Activated naive CD8-positive, alpha-beta T cell treated with anti-CD3 and anti-CD28 coated beads for 36 hours (primary cell): ENCODE measurements around the gene PCIF1. TPM values are rescaled to one million over a fixed set of nuclear protein-coding genes. Genes with fewer than 3 reads are reported as not detected.
"Not testable (repeated sequence)": the region's sequence is repeated elsewhere in the genome, so short reads cannot be mapped to it uniquely, and the experiment has no call there.

Experiments used
- DNase-seq: peaks from one replicate; pipeline ENCODE4 v3.0.0; 2021
- H3K27ac Mint-ChIP-seq: one replicate; pipeline ENCODE4 v1.8.0; 2022; ENCODE audit warnings: mild to moderate bottlenecking, moderate library complexity, mixed read lengths
- H3K27me3 Mint-ChIP-seq: one replicate; pipeline ENCODE4 v1.8.0; 2022; ENCODE audit warnings: mild to moderate bottlenecking, mixed read lengths
- H3K36me3 Mint-ChIP-seq: one replicate; pipeline ENCODE4 v1.8.0; 2021; ENCODE audit warnings: mild to moderate bottlenecking, mixed read lengths
- H3K4me1 Mint-ChIP-seq: one replicate; pipeline ENCODE4 v1.8.0; 2021; ENCODE audit warnings: mixed read lengths
- H3K4me3 Mint-ChIP-seq: one replicate; pipeline ENCODE4 v1.8.0; 2022; ENCODE audit warnings: mild to moderate bottlenecking, moderate library complexity, mixed read lengths
- H3K9me3 Mint-ChIP-seq: one replicate; pipeline ENCODE4 v1.8.0; 2022; ENCODE audit warnings: mixed read lengths
- total RNA-seq, 2 experiments: library from RNA; stranded (reverse); gene quantifications; one replicate each; pipeline ENCODE4 v1.2.3, GENCODE V29; 2021

PCIF1 gene
- total RNA-seq, 2 experiments from 2014 or later = 28.4 to 30.2 TPM

- Mint-ChIP-seq H3K4me3 (no peak overlapping the region), H3K36me3 (peaks cover 9% of the 10 kb centered on the region), H3K9me3 (no peaks in the 10 kb centered on the region), H3K27ac (no peak overlapping the region), H3K4me1 (peaks cover 11% of the 10 kb centered on the region), H3K27me3 (no peaks in the 10 kb centered on the region)
- no peak for DNase-seq
Observed at GRCh38 chr20:45897692-45898091, 36.8 kb upstream of the PCIF1 start.

GRCh38 chr20:45898285-45898684 is 36.2 kb upstream of the PCIF1 start:
- H3K4me1 Mint-ChIP-seq = peaks cover 6% of the 10 kb centered on the region
- H3K9me3 Mint-ChIP-seq = no peaks in the 10 kb centered on the region
- peaks cover 7% of the 10 kb centered on the region for H3K36me3 Mint-ChIP-seq
- H3K4me3 Mint-ChIP-seq = no peak overlapping the region
- H3K27me3 Mint-ChIP-seq = no peaks in the 10 kb centered on the region
- DNase-seq = no peak
- no peak overlapping the region for H3K27ac Mint-ChIP-seq

GRCh38 chr20:45899046-45899835 is 35.2 kb upstream of the PCIF1 start:
- Mint-ChIP-seq H3K36me3 (peaks cover 2% of the 10 kb centered on the region), H3K27ac (no peak overlapping the region), H3K27me3 (no peaks in the 10 kb centered on the region), H3K4me1 (peaks cover under 1% of the 10 kb centered on the region), H3K4me3 (no peak overlapping the region), H3K9me3 (no peaks in the 10 kb centered on the region)
- DNase-seq = no peak

GRCh38 chr20:45901332-45901731 is 33.2 kb upstream of the PCIF1 start:
- DNase-seq, H3K4me3 Mint-ChIP-seq, H3K4me1 Mint-ChIP-seq, H3K27me3 Mint-ChIP-seq, H3K36me3 Mint-ChIP-seq, H3K9me3 Mint-ChIP-seq, H3K27ac Mint-ChIP-seq: not testable (repeated sequence)

- H3K4me3 Mint-ChIP-seq = no peak overlapping the region
- no peaks in the 10 kb centered on the region for H3K9me3 Mint-ChIP-seq
- H3K27ac Mint-ChIP-seq = no peak overlapping the region
- DNase-seq = no peak
- no peaks in the 10 kb centered on the region for H3K27me3 Mint-ChIP-seq
- H3K4me1 Mint-ChIP-seq = no peaks in the 10 kb centered on the region
- no peaks in the 10 kb centered on the region for H3K36me3 Mint-ChIP-seq
Observed at GRCh38 chr20:45902199-45902701, 32.2 kb upstream of the PCIF1 start.

- DNase-seq = no peak
- Mint-ChIP-seq H3K4me3 (no peak overlapping the region), H3K27ac (no peak overlapping the region), H3K27me3 (no peaks in the 10 kb centered on the region), H3K4me1 (no peaks in the 10 kb centered on the region), H3K36me3 (no peaks in the 10 kb centered on the region), H3K9me3 (no peaks in the 10 kb centered on the region)
Observed at GRCh38 chr20:45904583-45905504, 29.6 kb upstream of the PCIF1 start.

GRCh38 chr20:45905505-45906079 is 28.9 kb upstream of the PCIF1 start:
- Mint-ChIP-seq H3K9me3 (no peaks in the 10 kb centered on the region), H3K27me3 (no peaks in the 10 kb centered on the region), H3K27ac (no peak overlapping the region), H3K36me3 (no peaks in the 10 kb centered on the region), H3K4me1 (peaks cover 1% of the 10 kb centered on the region), H3K4me3 (no peak overlapping the region)
- no peak for DNase-seq

GRCh38 chr20:45907219-45907948 is 27.1 kb upstream of the PCIF1 start:
- H3K27me3 Mint-ChIP-seq = peaks cover 4% of the 10 kb centered on the region
- no peaks in the 10 kb centered on the region for H3K9me3 Mint-ChIP-seq
- no peak for DNase-seq
- no peaks in the 10 kb centered on the region for H3K36me3 Mint-ChIP-seq
- H3K4me1 Mint-ChIP-seq = peaks cover 12% of the 10 kb centered on the region
- no peak overlapping the region for H3K27ac Mint-ChIP-seq
- no peak overlapping the region for H3K4me3 Mint-ChIP-seq

- no peak overlapping the region for H3K4me3 Mint-ChIP-seq
- H3K4me1 Mint-ChIP-seq = peaks cover 14% of the 10 kb centered on the region
- peaks cover 8% of the 10 kb centered on the region for H3K27me3 Mint-ChIP-seq
- no peaks in the 10 kb centered on the region for H3K9me3 Mint-ChIP-seq
- H3K27ac Mint-ChIP-seq = no peak overlapping the region
- no peak for DNase-seq
- no peaks in the 10 kb centered on the region for H3K36me3 Mint-ChIP-seq
Observed at GRCh38 chr20:45908084-45908483, 26.4 kb upstream of the PCIF1 start.

- no peak for DNase-seq
- no peaks in the 10 kb centered on the region for H3K9me3 Mint-ChIP-seq
- H3K4me1 Mint-ChIP-seq = peaks cover 14% of the 10 kb centered on the region
- no peaks in the 10 kb centered on the region for H3K36me3 Mint-ChIP-seq
- peaks cover 13% of the 10 kb centered on the region for H3K27me3 Mint-ChIP-seq
- H3K27ac Mint-ChIP-seq = no peak overlapping the region
- no peak overlapping the region for H3K4me3 Mint-ChIP-seq
Observed at GRCh38 chr20:45909336-45909808, 25.1 kb upstream of the PCIF1 start.

GRCh38 chr20:45909817-45910669 is 24.4 kb upstream of the PCIF1 start:
- no peaks in the 10 kb centered on the region for H3K36me3 Mint-ChIP-seq
- peak overlapping the region; percentile 59 for H3K27ac Mint-ChIP-seq
- peak overlapping the region; percentile 70 for H3K4me3 Mint-ChIP-seq
- DNase-seq = no peak
- H3K9me3 Mint-ChIP-seq = no peaks in the 10 kb centered on the region
- peaks cover 16% of the 10 kb centered on the region for H3K27me3 Mint-ChIP-seq
- peaks cover 14% of the 10 kb centered on the region for H3K4me1 Mint-ChIP-seq

GRCh38 chr20:45910670-45911485 is 23.6 kb upstream of the PCIF1 start:
- Mint-ChIP-seq H3K9me3 (no peaks in the 10 kb centered on the region), H3K4me3 (peak overlapping the region; percentile 70), H3K27me3 (peaks cover 17% of the 10 kb centered on the region), H3K27ac (peak overlapping the region; percentile 59), H3K4me1 (peaks cover 14% of the 10 kb centered on the region), H3K36me3 (no peaks in the 10 kb centered on the region)
- DNase-seq = peak; percentile 96
